Smooth muscle cell (in vitro differentiated cells): ENCODE data around the gene ST6GAL2. TPM values are rescaled to one million over a fixed set of nuclear protein-coding genes. Genes with fewer than 3 reads are reported as not detected.

Source experiments
- DNase-seq: peaks from one replicate; lab custom pipeline; 2025; ENCODE audit not compliant: unreplicated experiment; lab: John Stamatoyannopoulos, UW
- H2AFZ ChIP-seq: fragments of 200-600 bp; sonication (generic); 2 replicates; pipeline ENCODE4 v1.6.0; 2016; ENCODE audit warnings: antibody characterized with exemption, low read depth, mild to moderate bottlenecking
- H3F3A ChIP-seq: fragments of 200-600 bp; sonication (generic); 2 replicates; pipeline ENCODE4 v1.6.0; 2017; ENCODE audit warnings: antibody characterized with exemption, low read depth
- H3K27ac ChIP-seq: fragments of 200-600 bp; sonication (generic); 2 replicates; pipeline ENCODE4 v1.5.1; 2016; ENCODE audit warnings: low read depth, mild to moderate bottlenecking
- H3K27me3 ChIP-seq: fragments of 200-600 bp; sonication (generic); 2 replicates; pipeline ENCODE4 v1.6.1; 2016; ENCODE audit warnings: low read depth, mild to moderate bottlenecking
- H3K36me3 ChIP-seq: fragments of 200-600 bp; sonication (generic); 2 replicates; pipeline ENCODE4 v1.5.1; 2016; ENCODE audit warnings: low read depth
- H3K4me1 ChIP-seq: fragments of 200-600 bp; sonication (generic); 2 replicates; pipeline ENCODE4 v1.5.1; 2016; ENCODE audit warnings: low read depth
- H3K4me2 ChIP-seq: fragments of 200-600 bp; sonication (generic); 2 replicates; pipeline ENCODE4 v1.6.0; 2016; ENCODE audit warnings: mild to moderate bottlenecking
- H3K4me3 ChIP-seq: fragments of 200-600 bp; sonication (generic); 2 replicates; pipeline ENCODE4 v1.5.1; 2016; ENCODE audit warnings: mild to moderate bottlenecking
- H3K79me2 ChIP-seq: fragments of 200-600 bp; sonication (generic); 2 replicates; pipeline ENCODE4 v1.6.0; 2016; ENCODE audit warnings: low read depth, mild to moderate bottlenecking
- H3K9ac ChIP-seq: fragments of 200-600 bp; sonication (generic); 2 replicates; pipeline ENCODE4 v1.6.0; 2016; ENCODE audit warnings: low read depth
- H3K9me3 ChIP-seq: fragments of 200-600 bp; sonication (generic); replicated peaks from 2 replicates; pipeline ENCODE4 v1.5.1; 2016; ENCODE audit warnings: low read depth
- H4K20me1 ChIP-seq: fragments of 200-600 bp; sonication (generic); 2 replicates; pipeline ENCODE4 v1.6.0; 2016; ENCODE audit warnings: low read depth
- WGBS: methylation state at CpG from one replicate; pipeline ENCODE4 v1.1.7; 2016; ENCODE audit warnings: low lambda C conversion rate; 5-methylcytosine and 5-hydroxymethylcytosine counted together
- polyA plus RNA-seq: library from polyadenylated mRNA; unstranded; fragments of >200 nt; fragmentation: Nextera tagmentation; extraction: Ambion mirVana; gene quantifications from 2 replicates; pipeline ENCODE4 v1.2.1, GENCODE V29; 2016
- total RNA-seq: library from RNA; depleted of rRNA; stranded (reverse); fragments of >200 nt; gene quantifications from 2 replicates; pipeline ENCODE4 v1.2.3, GENCODE V29; 2014
- TF ChIP-seq, protein P1 (sequence below): fragments of 200-600 bp; sonication (generic); IDR thresholded peaks from 2 replicates; pipeline ENCODE4 v1.5.1; 2017; ENCODE audit warnings: borderline replicate concordance, mild to moderate bottlenecking, antibody characterized with exemption; ENCODE audit not compliant: insufficient read depth, poor library complexity, severe bottlenecking

Gene ST6GAL2
- total and polyA plus RNA-seq, 2 experiments from 2014 or later: 42.5 to 64.6 TPM

DNA sequence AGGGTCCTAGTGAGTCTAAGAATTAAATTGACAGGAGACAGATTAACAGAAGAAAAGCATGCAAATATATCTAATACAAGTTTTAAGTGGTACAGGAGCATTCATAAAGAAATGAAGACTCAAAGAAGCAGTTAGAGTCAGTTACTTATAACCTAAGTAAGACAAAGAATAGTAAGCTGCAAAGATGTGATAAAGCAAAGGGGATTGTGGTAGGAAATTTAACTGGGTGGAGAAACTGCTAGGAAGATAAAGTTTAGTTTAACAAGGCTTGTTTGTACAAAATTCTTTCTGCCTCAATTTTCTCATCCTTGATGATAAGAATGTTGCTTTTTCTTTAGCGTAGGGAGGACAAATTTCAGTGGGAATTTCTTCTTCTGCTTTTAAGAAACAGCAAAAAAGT, 35.5 kb upstream of the ST6GAL2 start:
- no peak overlapping the region for H3K9ac ChIP-seq
- H3K27ac ChIP-seq: no peak overlapping the region
- no peak overlapping the region for H3K4me2 ChIP-seq
- H3K27me3 ChIP-seq: no peaks in the 10 kb centered on the region
- WGBS: 83% methylated on average over 1 of the region's 1 CpG
- H3K9me3 ChIP-seq: peaks cover 3% of the 10 kb centered on the region
- H3F3A ChIP-seq: no peaks in the 10 kb centered on the region
- no peaks in the 10 kb centered on the region for H3K79me2 ChIP-seq
- H3K4me1 ChIP-seq: no peaks in the 10 kb centered on the region
- DNase-seq: no peak
- no peaks in the 10 kb centered on the region for H3K36me3 ChIP-seq
- H4K20me1 ChIP-seq: no peaks in the 10 kb centered on the region
- H2AFZ ChIP-seq: no peak overlapping the region
- no peak overlapping the region for H3K4me3 ChIP-seq
- TF ChIP-seq, protein P1, sequence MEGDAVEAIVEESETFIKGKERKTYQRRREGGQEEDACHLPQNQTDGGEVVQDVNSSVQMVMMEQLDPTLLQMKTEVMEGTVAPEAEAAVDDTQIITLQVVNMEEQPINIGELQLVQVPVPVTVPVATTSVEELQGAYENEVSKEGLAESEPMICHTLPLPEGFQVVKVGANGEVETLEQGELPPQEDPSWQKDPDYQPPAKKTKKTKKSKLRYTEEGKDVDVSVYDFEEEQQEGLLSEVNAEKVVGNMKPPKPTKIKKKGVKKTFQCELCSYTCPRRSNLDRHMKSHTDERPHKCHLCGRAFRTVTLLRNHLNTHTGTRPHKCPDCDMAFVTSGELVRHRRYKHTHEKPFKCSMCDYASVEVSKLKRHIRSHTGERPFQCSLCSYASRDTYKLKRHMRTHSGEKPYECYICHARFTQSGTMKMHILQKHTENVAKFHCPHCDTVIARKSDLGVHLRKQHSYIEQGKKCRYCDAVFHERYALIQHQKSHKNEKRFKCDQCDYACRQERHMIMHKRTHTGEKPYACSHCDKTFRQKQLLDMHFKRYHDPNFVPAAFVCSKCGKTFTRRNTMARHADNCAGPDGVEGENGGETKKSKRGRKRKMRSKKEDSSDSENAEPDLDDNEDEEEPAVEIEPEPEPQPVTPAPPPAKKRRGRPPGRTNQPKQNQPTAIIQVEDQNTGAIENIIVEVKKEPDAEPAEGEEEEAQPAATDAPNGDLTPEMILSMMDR: no peak

DNA sequence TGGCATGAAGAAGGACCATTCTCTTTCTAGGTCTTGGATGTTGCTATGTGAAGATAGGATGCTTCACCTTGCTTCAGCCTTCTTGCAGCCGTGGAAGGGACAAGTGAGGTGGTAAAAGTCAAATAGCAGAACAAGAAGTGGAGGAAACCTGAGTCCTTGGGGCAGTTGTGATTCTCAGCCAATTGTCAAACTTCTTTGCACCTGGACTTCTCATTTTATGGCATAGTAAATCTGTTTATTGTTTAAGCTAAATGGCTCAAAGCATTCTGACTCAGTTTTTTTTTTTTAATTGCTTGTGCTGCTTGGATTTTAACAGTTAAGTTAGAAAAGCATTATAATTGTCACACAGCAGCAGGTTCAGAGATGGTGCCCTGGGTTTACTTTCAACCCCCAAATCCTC, 33.0 kb upstream of the ST6GAL2 start:
- Histone ChIP-seq H3K4me1 (no peaks in the 10 kb centered on the region), H3K79me2 (no peaks in the 10 kb centered on the region), H3K9ac (no peak overlapping the region), H3K27ac (no peak overlapping the region), H2AFZ (no peak overlapping the region), H3K36me3 (no peaks in the 10 kb centered on the region), H3K4me3 (no peak overlapping the region), H3F3A (no peaks in the 10 kb centered on the region), H3K9me3 (no peaks in the 10 kb centered on the region), H3K27me3 (no peaks in the 10 kb centered on the region), H3K4me2 (no peak overlapping the region), H4K20me1 (no peaks in the 10 kb centered on the region)
- TF ChIP-seq, protein P1: no peak
- WGBS: 77% methylated on average over 1 of the region's 1 CpG
- no peak for DNase-seq

DNA sequence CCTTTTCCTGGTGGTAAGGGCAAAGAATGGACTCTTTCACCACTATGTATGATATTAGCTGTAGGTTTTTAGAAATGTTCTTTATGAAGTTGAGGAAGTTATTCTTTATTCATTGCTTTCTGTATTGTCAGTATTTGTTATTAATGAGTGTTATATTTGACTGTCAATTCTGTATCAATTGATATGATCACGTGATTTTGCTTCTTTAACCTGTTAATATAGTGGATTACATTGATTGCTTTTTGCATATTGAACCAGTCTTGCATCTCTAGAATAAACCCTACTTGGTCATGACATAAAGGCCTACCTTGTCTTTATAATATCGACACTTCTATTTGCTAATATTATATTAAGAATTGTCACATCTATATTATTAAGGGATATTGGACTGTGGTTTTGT, 18.3 kb upstream of the ST6GAL2 start:
- Histone ChIP-seq H3K36me3 (no peaks in the 10 kb centered on the region), H3K9me3 (no peaks in the 10 kb centered on the region), H3K4me2 (no peak overlapping the region), H3K27me3 (no peaks in the 10 kb centered on the region), H3K9ac (no peak overlapping the region), H3K4me3 (no peak overlapping the region), H3K4me1 (no peaks in the 10 kb centered on the region), H3F3A (no peaks in the 10 kb centered on the region), H4K20me1 (no peaks in the 10 kb centered on the region), H2AFZ (no peak overlapping the region), H3K27ac (no peak overlapping the region), H3K79me2 (no peaks in the 10 kb centered on the region)
- TF ChIP-seq, protein P1: no peak
- no peak for DNase-seq
- 76% methylated on average over 2 of the region's 2 CpGs for WGBS

DNA sequence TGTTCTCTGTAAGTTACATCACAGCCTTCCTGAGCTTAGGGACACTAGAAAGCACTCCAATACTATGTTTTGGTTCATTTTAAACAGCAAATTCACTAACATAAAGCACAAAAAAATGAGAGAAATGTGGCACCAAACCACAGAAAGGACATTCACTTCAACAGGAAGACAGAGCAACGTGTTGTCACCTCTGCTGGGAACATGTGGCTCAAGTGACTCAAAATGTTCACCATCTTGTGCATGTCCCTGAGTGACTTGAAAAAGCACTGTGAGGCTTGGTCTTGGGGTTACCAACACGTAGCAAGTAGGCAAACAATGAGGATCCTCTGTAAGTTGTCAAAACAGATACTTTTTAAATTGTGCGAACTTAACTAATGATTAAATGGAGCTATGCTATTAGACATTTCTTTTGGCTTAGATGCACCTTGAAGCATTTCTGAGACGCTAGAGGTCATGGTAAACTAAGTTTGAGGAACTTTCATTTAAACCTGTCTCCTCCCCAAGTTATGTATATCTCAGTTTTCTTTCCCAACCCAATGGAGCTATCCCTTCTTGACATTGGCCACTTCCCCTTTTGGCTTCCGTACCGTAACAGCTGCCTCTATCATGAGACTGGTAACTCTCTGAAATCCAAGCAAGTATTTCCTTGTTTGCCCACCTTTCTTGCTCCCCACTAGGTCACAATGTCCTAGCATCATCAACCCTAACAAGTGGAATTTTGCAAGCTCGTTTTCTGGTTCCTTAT, 14.0 kb upstream of the ST6GAL2 start:
- TF ChIP-seq, protein P1: no peak
- Histone ChIP-seq H3K4me3 (no peak overlapping the region), H3K79me2 (no peaks in the 10 kb centered on the region), H3K4me1 (no peaks in the 10 kb centered on the region), H3K9me3 (no peaks in the 10 kb centered on the region), H3K4me2 (no peak overlapping the region), H3K27me3 (no peaks in the 10 kb centered on the region), H2AFZ (no peak overlapping the region), H3F3A (no peaks in the 10 kb centered on the region), H3K27ac (no peak overlapping the region), H3K9ac (no peak overlapping the region), H3K36me3 (no peaks in the 10 kb centered on the region), H4K20me1 (no peaks in the 10 kb centered on the region)
- 80% methylated on average over 7 of the region's 7 CpGs for WGBS
- no peak for DNase-seq
